Stimulated activated CD8-positive, alpha-beta memory T cell treated with anti-CD3 and anti-CD28 coated beads, Interleukin-7, amount 100 ng/mL, for 4 hours (primary cell): Measurements from ENCODE around the gene SP3.

Source experiments
- DNase-seq, 2 donors: peaks; one replicate each; pipeline ENCODE4 v3.0.0-alpha.2; 2020; ENCODE audit warnings: low read depth in 2 of 2

SP3 gene

DNA sequence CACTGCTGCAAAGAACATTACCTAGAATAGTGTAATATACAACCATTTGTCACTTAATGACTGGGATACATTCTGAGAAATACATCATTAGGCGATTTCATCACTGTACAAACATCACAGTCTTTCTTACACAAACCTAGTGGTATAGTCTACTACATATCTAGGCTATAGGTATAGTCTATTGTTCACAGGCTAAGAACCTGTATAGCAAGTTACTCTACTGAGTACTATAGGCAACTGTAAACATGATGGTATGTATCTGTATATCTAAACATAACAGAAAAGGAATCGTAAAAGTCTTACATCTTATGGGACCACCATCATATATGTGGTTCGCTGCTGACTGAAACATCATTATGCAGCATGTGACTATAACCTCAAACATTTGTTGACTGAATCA lies 21.4 kb downstream of the SP3 start:
- no peak for DNase-seq

GRCh38 chr2:173942861-173943523 lies 22.2 kb downstream of the SP3 start:
- DNase-seq = no peak

DNA sequence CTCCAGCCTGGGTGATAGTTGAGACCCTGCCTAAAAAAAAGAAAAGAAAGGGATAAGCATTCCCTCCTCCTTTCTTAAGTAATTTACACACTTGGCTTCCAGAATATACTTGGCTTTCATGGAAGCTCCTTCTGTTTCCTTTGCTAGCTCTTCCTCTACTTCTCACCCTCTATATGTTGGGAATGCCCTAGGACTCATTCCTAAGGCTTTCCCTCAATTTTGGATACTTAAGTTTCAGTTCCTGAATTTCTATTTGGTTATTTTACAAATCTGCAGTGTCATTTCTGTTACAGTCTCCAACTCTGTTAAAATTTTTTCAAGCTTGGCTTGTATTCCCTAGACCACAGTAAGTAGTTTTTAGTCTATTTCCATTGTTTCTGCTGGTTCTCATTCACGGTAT lies 23.6 kb downstream of the SP3 start:
- DNase-seq = no peak

DNA sequence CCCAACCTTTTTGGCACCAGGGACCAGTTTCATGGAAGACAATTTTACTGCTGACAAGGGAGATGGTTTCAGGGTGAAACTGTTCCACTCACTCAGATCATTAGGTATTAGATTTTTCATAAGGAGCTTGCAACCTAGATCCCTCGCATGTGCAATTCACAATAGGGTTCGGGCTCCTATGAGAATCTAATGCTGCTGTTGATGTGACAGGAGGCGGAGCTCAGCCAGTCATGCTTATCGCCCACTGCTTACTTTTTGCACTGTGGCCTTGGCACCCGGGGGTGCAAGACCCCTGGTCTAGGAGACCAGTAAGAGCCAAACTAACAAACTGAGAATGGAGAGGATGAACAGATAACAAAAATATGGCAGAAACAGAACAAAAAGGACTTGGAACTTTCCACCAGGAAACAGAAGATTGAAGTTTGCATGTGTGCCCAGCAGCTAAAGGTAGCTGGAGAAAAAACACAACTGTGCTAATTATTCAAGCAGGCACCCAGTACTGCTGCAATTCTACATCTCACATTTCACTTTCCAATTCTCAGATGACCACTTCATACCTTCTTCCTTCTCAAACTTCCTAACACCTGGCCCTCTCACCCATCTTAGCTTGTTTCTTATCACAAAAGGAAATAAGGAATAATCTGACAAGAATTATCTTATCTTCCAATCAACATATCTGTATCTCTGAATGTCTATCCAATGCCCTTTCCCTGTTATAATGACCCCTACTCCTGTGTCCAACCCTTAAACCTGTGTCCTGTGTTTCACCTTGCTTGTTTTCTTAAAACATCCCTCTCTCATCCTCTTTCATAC lies 24.8 kb downstream of the SP3 start:
- DNase-seq = no peak

- no peak for DNase-seq
Measured at GRCh38 chr2:173938700-173939384, 26.3 kb downstream of the SP3 start.

DNA sequence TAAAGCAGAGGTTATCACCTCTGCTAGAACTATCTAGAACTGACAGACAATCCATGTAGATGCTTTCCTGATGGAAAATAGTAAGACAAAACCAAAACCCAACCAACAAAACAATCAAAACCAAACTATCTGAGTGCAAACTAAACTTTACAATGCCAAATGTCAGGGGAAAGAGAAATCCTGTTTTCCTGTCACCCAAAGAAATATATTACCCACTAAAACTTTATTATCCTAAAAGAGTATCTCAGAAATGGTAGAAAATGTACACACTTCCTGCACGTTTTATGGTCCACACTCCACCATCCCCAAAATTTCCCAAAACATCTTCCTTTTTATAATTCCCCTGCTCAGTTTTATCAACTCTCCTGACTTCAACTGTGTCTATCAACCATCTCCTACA lies 29.9 kb downstream of the SP3 start:
- DNase-seq = no peak

DNA sequence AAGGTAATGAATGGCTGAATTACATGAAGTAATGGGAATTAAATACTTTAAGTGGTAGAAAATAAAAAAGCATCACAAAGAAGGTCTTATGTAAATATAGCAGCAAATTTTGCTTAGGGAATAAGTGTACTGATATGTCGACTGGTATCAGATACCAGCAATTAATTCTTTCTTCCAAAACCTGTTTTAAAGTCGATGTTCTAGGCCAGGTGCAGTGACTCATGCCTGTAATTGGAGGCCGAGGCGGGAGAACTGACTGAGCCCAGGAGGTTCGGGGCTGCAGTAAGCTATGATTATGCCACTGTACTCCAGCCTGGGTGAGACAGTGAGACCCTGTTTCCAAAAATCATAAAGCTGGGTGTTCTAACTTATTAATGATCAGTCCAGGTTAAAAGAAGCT lies 30.3 kb downstream of the SP3 start:
- no peak for DNase-seq

DNA sequence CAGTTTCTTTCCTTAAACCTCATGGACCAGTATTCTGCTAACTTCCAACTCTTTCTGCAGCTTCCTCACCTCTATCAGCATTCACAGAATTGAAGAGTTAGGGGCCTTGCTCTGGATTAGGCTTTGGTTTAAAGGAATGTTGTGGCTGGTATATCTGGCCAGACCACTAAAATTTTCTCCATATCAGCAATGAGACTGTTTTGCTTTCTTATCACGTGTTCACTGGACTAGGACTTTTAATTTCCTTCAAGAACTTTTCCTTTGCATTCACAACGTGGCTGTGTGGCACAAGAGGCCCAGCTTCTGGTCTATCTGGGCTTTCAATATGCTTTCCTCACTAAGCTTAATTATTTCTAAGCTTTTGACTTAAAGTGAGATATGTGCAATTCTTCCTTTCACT lies 33.4 kb downstream of the SP3 start:
- no peak for DNase-seq

- DNase-seq = no peak
Measured at GRCh38 chr2:173929441-173929840, 35.7 kb downstream of the SP3 start.

- DNase-seq = no peak
Measured at GRCh38 chr2:173926875-173927274, 38.3 kb downstream of the SP3 start.

GRCh38 chr2:173924285-173924684 lies 40.9 kb downstream of the SP3 start:
- no peak for DNase-seq

GRCh38 chr2:173922760-173923159 lies 42.4 kb downstream of the SP3 start:
- no peak for DNase-seq

DNA sequence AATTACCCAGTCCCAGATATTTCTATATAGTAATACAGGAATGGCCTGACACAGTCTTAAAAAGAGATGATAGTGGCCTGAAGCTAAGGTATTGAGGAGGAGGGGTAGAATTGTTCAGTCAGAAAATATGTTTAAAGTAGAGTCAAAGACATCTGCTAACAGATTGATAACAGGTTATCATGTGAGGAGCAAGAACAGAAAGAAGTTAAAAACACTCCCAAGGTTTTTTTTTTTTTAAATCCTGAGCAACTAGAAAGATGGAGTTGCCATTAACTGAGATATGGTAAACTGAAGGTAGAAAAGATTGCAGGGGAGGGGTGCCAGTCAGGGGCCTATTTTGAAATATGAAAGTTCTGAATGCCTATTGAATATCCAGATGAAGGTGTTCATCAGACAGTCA lies 43.1 kb downstream of the SP3 start:
- no peak for DNase-seq

DNA sequence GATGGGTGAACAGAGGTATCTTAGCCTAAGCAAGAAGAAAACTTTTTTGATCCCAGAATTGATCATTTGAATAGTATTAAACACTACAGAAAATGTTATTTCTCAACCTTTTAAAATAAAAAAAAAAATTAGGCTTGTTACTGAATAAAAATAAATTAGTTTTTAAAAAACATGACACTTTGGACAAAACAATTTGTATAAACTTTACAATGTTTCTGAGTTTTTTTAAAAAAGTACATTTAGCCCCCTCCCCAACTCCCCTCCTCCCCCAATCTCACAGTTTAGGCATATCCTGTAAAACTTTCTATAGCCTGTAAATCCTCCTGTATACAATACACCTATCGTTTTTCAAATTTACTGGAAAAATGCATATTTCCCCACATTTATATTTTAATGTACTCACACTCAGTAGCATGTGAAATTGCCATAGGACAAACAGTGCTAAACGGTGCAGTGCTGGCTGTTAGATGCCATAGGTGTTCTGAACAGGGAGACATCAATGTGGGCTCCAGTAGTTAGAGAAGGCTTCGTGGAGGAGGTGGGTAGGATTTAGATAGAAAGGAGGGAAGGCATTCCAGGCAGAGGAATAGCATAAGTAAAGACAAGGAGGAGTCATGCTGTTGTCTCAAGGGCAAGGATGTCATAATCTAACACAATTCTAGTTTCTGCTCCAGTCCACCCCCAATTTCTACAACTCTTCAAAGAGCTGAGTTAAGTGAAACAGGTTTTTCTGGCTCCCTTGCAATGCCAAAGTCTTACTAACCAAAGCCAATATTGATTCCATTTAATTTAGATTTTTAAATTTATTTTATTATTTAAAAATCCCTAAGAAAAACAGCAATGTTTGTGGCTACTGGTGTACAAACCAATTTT lies 50.9 kb downstream of the SP3 start:
- no peak for DNase-seq

- no peak for DNase-seq
Measured at GRCh38 chr2:173909846-173910245, 55.3 kb downstream of the SP3 start.

DNA sequence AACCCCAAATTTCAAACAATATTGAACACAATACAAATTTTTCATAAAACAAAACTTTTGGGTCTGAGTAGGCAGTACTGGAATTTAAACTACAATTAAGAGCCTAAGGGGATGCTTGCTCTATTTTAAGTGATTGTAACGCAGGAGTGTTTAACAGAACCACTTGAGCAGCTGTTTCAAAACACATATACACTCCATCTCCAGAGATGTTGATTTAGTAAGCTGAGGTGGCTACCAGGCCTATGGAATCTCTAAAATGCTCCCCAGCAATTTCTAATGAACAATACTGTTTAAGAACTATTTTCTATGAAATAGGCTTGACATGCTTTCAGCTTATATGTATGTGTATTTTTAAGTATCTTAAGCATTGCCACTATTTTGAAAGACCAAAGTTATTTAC lies 58.5 kb downstream of the SP3 start:
- DNase-seq = no peak

- no peak for DNase-seq
Measured at GRCh38 chr2:173903601-173904394, 61.4 kb downstream of the SP3 start.

- no peak for DNase-seq
Measured at GRCh38 chr2:173898996-173899395, 66.2 kb downstream of the SP3 start.

DNA sequence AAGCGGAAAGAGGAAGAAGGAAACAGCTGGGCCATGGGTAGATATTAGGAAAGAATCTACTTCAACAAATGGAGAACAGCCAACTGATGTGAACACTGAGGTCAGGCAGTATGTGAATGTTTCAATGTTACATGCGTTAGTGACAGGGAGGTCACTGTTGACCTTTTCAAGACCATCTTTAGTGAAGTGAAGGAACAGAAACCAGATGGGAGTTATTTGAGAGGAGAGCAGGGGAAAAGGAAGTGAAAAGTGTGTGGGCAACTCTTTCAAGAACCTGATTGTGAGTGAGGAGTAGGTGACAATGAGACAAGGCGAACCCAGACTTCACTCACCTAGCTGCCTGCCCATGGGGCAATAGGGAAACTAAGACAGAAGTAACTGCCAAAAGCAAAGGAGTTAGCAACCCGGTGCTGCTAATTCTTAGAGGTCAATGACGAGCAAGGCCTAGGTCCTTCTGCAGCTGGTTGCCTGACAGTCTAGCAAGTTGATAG lies 67.0 kb downstream of the SP3 start:
- no peak for DNase-seq

GRCh38 chr2:173896755-173897154 lies 68.4 kb downstream of the SP3 start:
- no peak for DNase-seq

DNA sequence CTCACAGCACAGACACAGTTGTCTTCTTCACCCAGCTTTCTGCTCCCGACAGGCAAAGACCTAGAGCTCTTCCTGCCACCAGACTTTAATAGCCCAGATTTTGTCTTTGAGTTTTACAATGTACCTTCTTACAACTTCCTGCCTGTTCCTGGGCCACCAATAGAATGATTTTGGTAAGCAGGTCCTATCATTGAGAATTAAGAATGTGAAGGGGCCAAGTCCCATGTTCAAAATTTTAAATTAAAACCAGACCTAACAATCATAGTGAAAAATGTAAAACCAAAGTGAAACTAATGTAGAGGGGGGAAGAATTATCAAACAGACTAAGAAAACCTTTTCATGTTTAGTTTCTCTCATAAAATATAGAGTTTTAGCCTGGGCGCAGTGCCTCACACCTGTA lies 72.8 kb downstream of the SP3 start:
- no peak for DNase-seq
